K562 (cell line): Measurements from ENCODE around the gene OR51B2. TPM values are rescaled to one million over a fixed set of nuclear protein-coding genes. Genes with fewer than 3 reads are reported as not detected.

Source experiments
- ASH1L ChIP-seq: fragments of 450-650 bp; IDR thresholded peaks from 2 replicates; pipeline ENCODE4 v1.6.1; 2018; ENCODE audit warnings: borderline replicate concordance, mild to moderate bottlenecking, low read depth; ENCODE audit not compliant: partially characterized antibody
- BACH1 ChIP-seq: fragments of 200-800 bp; sonication (Bioruptor generic); IDR thresholded peaks from 2 replicates; pipeline ENCODE4 v1.6.1; 2016; ENCODE audit warnings: missing genetic modification characterization, missing compliant biosample characterization
- CBX8 ChIP-seq: fragments of 200-600 bp; sonication (generic); IDR thresholded peaks from 2 replicates; pipeline ENCODE4 v1.6.1; 2012; ENCODE audit warnings: borderline replicate concordance, mixed run types, low read depth, mild to moderate bottlenecking, moderate library complexity, mixed read lengths, low read length, control low read depth, inconsistent platforms; ENCODE audit not compliant: poor library complexity, severe bottlenecking; ENCODE audit errors: extremely low read depth
- EHMT2 ChIP-seq: fragments of 450-650 bp; IDR thresholded peaks from 2 replicates; pipeline ENCODE4 v1.6.1; 2018; ENCODE audit warnings: antibody characterized with exemption
- EWSR1 ChIP-seq: fragments of 450-650 bp; IDR thresholded peaks from 2 replicates; pipeline ENCODE4 v1.6.1; 2018; ENCODE audit warnings: borderline replicate concordance, mild to moderate bottlenecking, low read depth, moderate library complexity; ENCODE audit not compliant: partially characterized antibody
- GTF2A2 ChIP-seq: IDR thresholded peaks from 2 replicates; pipeline ENCODE4 v1.6.1; 2016; ENCODE audit warnings: mild to moderate bottlenecking, missing genetic modification characterization, missing compliant biosample characterization
- IRF2 ChIP-seq: sonication (generic); formaldehyde crosslinking; IDR thresholded peaks from 2 replicates; pipeline ENCODE4 v1.8.1; 2022; ENCODE audit warnings: mild to moderate bottlenecking, missing genetic modification reagents
- KLF10 ChIP-seq: fragments of 250-450 bp; sonication (Bioruptor Pico); IDR thresholded peaks from 2 replicates; pipeline ENCODE4 v1.6.1; 2021; ENCODE audit warnings: matching md5 sums
- MCM3 ChIP-seq: fragments of 450-650 bp; IDR thresholded peaks from 2 replicates; pipeline ENCODE4 v1.6.1; 2016
- NELFE ChIP-seq: IDR thresholded peaks from 2 replicates; pipeline ENCODE4 v1.6.1; 2011; ENCODE audit warnings: mild to moderate bottlenecking; ENCODE audit not compliant: insufficient read depth, insufficient read length
- NFXL1 ChIP-seq: fragments of 450-650 bp; formaldehyde crosslinking; IDR thresholded peaks from 2 replicates; pipeline ENCODE4 v1.4.0; 2021; ENCODE audit warnings: mild to moderate bottlenecking
- RAD21 ChIP-seq, 2 experiments: fragments of 250-450 bp in 1 of 2; fragments of 450-650 bp in 1 of 2; sonication (Bioruptor Pico) in 1 of 2; formaldehyde crosslinking in 1 of 2; IDR thresholded peaks in 1 of 2; conservative IDR thresholded peaks in 1 of 2; 2 replicates each; pipeline versions ENCODE4 v1.4.0 to v1.8.0; 2020 to 2022; ENCODE audit warnings: mild to moderate bottlenecking in 2 of 2, moderate library complexity in 1 of 2
- TFAM ChIP-seq: fragments of 250-450 bp; sonication (Bioruptor Pico); conservative IDR thresholded peaks from 2 replicates; pipeline ENCODE4 v1.5.0; 2021; ENCODE audit warnings: mild to moderate bottlenecking, moderate library complexity
- TOE1 ChIP-seq, 2 experiments: fragments of 450-650 bp in 1 of 2; sonication (generic) in 1 of 2; formaldehyde crosslinking in 1 of 2; IDR thresholded peaks; 2 replicates each; pipeline versions ENCODE4 v1.7.1 to v1.8.0; 2016 to 2022; ENCODE audit warnings: borderline replicate concordance in 2 of 2, mild to moderate bottlenecking in 2 of 2, antibody characterized with exemption in 1 of 2, inconsistent platforms in 1 of 2, low read depth in 1 of 2, missing genetic modification reagents in 1 of 2, moderate library complexity in 1 of 2
- XRCC4 ChIP-seq: IDR thresholded peaks from one replicate; pipeline ENCODE4 v1.6.1; 2011; ENCODE audit not compliant: insufficient read depth, insufficient read length; ENCODE audit errors: extremely low read depth
- YBX1 ChIP-seq: fragments of 450-650 bp; IDR thresholded peaks from 2 replicates; pipeline ENCODE4 v1.7.1; 2016; ENCODE audit warnings: mild to moderate bottlenecking
- ZBTB8A ChIP-seq: fragments of 450-650 bp; IDR thresholded peaks from 2 replicates; pipeline ENCODE4 v1.6.1; 2018; ENCODE audit warnings: mild to moderate bottlenecking, moderate library complexity; ENCODE audit not compliant: partially characterized antibody
- ZFP1 ChIP-seq: fragments of 450-650 bp; formaldehyde crosslinking; IDR thresholded peaks from 2 replicates; pipeline ENCODE4 v1.4.0; 2020; ENCODE audit warnings: mild to moderate bottlenecking, mixed read lengths
- ZNF146 ChIP-seq: IDR thresholded peaks from one replicate; pipeline ENCODE4 v1.6.1; 2018; ENCODE audit warnings: missing compliant biosample characterization; ENCODE audit not compliant: unreplicated experiment
- ZNF384 ChIP-seq: IDR thresholded peaks from 2 replicates; pipeline ENCODE4 v1.6.1; 2012; ENCODE audit warnings: low read depth, low read length, improper control_type of control experiment
- polyA plus RNA-seq, 8 experiments: library from polyadenylated mRNA; depleted of rRNA in 4 of 8; stranded (reverse) in 5 of 8; unstranded in 3 of 8; fragments of >200 nt; fragmentation: Nextera tagmentation in 2 of 8; fragmentation: Illumina TruSeq in 1 of 8; extraction: Ambion mirVana in 2 of 8; extraction: Trizol in 1 of 8; gene quantifications; 2 replicates each; pipeline versions ENCODE4 v1.2.1 to v1.2.3, GENCODE V29; 2011 to 2014; ENCODE audit warnings: inconsistent platforms in 1 of 8, missing spikeins in 1 of 8
- total RNA-seq, 7 experiments: library from RNA; depleted of rRNA in 6 of 7; stranded (reverse); fragments of >200 nt in 6 of 7; fragmentation: Illumina TruSeq in 2 of 7; extraction: Trizol in 2 of 7; gene quantifications; 2 replicates each; pipeline versions ENCODE4 v1.2.1 to v1.2.3, GENCODE V29; 2011 to 2021; ENCODE audit warnings: low replicate concordance in 1 of 7
- TF ChIP-seq, protein P1 (sequence below), 2 experiments: IDR thresholded peaks; 2 replicates each; pipeline ENCODE4 v1.6.1; 2011; ENCODE audit warnings: borderline replicate concordance in 1 of 2, control low read depth in 1 of 2, low read depth in 1 of 2, low read length in 1 of 2, mild to moderate bottlenecking in 1 of 2, mixed read lengths in 1 of 2, moderate library complexity in 1 of 2; ENCODE audit not compliant: insufficient read depth in 1 of 2, insufficient read length in 1 of 2, poor library complexity in 1 of 2, severe bottlenecking in 1 of 2; ENCODE audit errors: extremely low read depth in 1 of 2
- TF ChIP-seq, protein P2 (sequence below): fragments of 450-650 bp; IDR thresholded peaks from 2 replicates; pipeline ENCODE4 v1.6.1; 2016; ENCODE audit warnings: borderline replicate concordance
- TF ChIP-seq, protein P3 (sequence below): IDR thresholded peaks from 2 replicates; pipeline ENCODE4 v1.6.1; 2014; ENCODE audit warnings: antibody characterized with exemption

OR51B2 gene
- total and polyA plus RNA-seq, 9 of the 15 experiments (the other 6 are each of a cell fraction or from before 2014, with no cell fraction given), result 0.38 to 6.6 (median 4.0) TPM

DNA sequence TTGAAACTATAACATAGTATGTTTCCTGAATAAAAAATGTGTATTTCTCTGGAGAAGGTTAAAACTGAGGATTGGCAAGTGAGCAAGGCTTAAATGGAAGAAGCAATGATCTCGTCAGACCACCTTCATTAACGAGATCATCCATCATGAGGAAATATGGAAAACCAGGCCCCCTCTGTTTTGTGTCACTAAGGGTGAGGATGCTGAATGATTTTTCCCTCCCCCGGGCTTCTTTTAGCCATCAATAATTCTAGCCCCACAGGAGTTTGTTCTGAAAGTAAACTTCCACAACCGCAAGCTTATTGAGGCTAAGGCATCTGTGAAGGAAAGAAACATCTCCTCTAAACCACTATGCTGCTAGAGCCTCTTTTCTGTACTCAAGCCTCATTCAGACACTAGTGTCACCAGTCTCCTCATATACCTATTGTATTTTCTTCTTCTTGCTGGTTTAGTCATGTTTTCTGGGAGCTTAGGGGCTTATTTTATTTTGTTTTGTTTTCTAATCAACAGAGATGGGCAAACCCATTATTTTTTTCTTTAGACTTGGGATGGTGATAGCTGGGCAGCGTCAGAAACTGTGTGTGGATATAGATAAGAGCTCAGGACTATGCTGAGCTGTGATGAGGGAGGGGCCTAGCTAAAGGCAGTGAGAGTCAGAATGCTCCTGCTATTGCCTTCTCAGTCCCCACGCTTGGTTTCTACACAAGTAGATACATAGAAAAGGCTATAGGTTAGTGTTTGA lies 48.6 kb downstream of the OR51B2 start (continued):
- TF ChIP-seq IRF2 (no peak), NFXL1 (CRISPR knock-in tag) (no peak), XRCC4 (no peak), ZFP1 (CRISPR knock-in tag) (no peak), TOE1 (IDR thresholded peaks at IDR 0.05; ENCODE audit: borderline replicate concordance) (peak; percentile 52; the same call in 1 of the 2 replicates), TOE1 (CRISPR knock-in tag; IDR thresholded peaks at IDR 0.05; ENCODE audit: borderline replicate concordance, low read depth) (no peak), KLF10 (no peak), ZNF146 (no peak), ZBTB8A (no peak), ZNF384 (peak; percentile 87), YBX1 (no peak), BACH1 (tag) (no peak), CBX8 (no peak), RAD21 (CRISPR knock-in tag; conservative IDR thresholded peaks at IDR 0.05 in 1 of 2, IDR thresholded peaks at IDR 0.05 in 1 of 2) (peak in 1 of 2 experiments; percentile 20; a peak in 1 of 4 replicates), GTF2A2 (no peak; the same call in 1 of the 2 replicates), EWSR1 (no peak), EHMT2 (no peak), TFAM (no peak), NELFE (no peak), ASH1L (no peak), MCM3 (no peak)
- TF ChIP-seq, protein P1, sequence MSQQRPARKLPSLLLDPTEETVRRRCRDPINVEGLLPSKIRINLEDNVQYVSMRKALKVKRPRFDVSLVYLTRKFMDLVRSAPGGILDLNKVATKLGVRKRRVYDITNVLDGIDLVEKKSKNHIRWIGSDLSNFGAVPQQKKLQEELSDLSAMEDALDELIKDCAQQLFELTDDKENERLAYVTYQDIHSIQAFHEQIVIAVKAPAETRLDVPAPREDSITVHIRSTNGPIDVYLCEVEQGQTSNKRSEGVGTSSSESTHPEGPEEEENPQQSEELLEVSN (IDR thresholded peaks at IDR 0.05; ENCODE audit: borderline replicate concordance in 1 of 2, extremely low read depth in 1 of 2, insufficient read depth in 1 of 2, insufficient read length in 1 of 2, low read depth in 1 of 2, low read length in 1 of 2, poor library complexity in 1 of 2, severe bottlenecking in 1 of 2), result no peak
- TF ChIP-seq, protein P2, sequence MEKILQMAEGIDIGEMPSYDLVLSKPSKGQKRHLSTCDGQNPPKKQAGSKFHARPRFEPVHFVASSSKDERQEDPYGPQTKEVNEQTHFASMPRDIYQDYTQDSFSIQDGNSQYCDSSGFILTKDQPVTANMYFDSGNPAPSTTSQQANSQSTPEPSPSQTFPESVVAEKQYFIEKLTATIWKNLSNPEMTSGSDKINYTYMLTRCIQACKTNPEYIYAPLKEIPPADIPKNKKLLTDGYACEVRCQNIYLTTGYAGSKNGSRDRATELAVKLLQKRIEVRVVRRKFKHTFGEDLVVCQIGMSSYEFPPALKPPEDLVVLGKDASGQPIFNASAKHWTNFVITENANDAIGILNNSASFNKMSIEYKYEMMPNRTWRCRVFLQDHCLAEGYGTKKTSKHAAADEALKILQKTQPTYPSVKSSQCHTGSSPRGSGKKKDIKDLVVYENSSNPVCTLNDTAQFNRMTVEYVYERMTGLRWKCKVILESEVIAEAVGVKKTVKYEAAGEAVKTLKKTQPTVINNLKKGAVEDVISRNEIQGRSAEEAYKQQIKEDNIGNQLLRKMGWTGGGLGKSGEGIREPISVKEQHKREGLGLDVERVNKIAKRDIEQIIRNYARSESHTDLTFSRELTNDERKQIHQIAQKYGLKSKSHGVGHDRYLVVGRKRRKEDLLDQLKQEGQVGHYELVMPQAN, result no peak
- TF ChIP-seq, protein P3, sequence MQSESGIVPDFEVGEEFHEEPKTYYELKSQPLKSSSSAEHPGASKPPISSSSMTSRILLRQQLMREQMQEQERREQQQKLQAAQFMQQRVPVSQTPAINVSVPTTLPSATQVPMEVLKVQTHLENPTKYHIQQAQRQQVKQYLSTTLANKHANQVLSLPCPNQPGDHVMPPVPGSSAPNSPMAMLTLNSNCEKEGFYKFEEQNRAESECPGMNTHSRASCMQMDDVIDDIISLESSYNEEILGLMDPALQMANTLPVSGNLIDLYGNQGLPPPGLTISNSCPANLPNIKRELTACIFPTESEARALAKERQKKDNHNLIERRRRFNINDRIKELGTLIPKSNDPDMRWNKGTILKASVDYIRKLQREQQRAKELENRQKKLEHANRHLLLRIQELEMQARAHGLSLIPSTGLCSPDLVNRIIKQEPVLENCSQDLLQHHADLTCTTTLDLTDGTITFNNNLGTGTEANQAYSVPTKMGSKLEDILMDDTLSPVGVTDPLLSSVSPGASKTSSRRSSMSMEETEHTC, result no peak
